Choroid plexus epithelial cell (primary cell): ENCODE measurements around the gene WDR6.

Experiments
- DNase-seq: peaks from one replicate; pipeline ENCODE4 v3.0.0-alpha.2; 2010; ENCODE audit warnings: low read depth
- H3K4me3 ChIP-seq: 2 replicates; pipeline ENCODE4 v1.5.1; 2011; ENCODE audit warnings: low read depth, mild to moderate bottlenecking, control low read depth, low read length, moderate library complexity
- CTCF ChIP-seq: conservative IDR thresholded peaks from 2 replicates; pipeline ENCODE4 v1.5.1; 2011; ENCODE audit warnings: low read depth, mild to moderate bottlenecking, control low read depth, inconsistent platforms, low read length, moderate library complexity

WDR6 gene

DNA sequence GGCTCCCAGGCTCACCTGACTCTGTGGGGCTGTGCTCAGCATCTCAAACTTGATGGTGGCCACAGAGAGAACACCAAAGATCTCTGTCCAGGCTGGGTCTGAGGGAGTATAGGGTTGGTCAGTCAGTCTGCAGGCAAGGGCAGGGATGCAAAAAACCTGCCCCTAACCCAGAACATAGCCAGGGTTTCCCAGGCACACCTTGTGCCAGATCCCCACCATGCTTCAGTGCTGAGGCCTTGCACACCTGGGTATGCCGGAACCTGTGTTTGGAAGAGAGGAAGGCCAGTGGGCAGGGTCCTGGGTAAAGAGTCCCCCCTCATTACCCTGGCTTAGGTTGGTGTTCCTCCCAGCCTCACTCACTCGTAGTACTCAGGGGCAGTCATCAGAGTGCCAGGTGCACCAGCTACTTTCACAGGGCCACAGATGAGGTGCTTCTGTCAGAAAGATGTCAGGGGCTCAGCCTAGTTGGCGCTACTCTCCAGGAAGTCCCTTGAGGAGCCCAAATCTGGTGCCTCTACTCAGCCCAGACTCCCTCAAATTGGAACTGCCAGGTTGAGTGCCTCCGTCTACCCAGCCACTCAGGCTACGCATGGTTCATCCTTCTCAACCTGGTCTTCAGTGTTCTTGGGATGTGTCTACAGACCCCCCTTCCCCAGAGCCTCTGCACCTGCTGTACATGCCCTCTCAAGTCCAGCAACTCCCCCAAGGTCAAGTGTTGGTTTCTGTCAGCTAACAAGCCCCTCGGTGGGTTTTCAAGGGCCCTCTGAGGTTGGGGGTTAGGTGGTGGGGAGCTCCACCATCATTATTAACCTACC is 9.4 kb downstream of the WDR6 start:
- H3K4me3 ChIP-seq, result no peak overlapping the region
- no peak for TF ChIP-seq CTCF
- DNase-seq, result no peak

- TF ChIP-seq CTCF, result no peak
- peak overlapping the region; percentile 88 for H3K4me3 ChIP-seq
- DNase-seq, result no peak
Measured at GRCh38 chr3:49017229-49017970, 10.2 kb downstream of the WDR6 start.

DNA sequence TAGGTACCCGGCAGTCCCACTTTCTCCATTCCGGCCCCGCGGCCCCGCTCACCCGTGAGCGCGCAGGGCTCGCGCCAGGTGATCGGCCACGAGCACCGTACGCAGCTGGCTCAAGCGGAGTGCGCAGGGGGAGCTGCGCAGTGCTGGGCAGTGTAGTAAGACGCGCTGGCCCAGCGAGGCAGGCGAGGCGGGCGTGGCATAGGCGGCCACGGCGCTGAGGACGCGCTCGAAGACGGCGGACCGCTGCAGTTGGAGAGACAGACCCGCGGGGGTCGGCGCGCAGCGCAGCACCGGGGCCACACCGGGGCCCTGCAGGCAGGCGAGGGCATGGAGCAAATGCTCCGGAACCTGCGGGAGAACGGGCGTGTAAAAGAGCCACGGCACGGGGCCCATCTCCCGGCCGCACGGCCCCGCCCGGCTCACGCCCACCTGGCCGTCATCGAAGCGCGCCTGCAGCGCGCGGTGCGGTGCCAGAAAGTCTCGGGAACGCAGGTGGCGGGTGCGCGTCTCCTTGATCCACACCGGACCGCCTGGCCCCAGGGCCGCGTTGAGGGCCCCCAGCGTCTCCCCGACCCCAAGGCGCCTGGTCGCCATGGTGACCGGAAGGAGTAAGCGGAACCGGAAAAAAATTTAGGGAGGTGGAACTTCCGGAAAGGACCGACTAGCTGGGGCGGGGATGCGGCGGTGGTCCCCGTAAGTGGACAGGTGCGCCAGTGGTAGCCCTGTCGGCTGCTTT is 10.9 kb downstream of the WDR6 start, which contains the start of gene DALRD3:
TSS of gene DALRD3 (minus strand) at position 610 of the 736 bp plus-strand sequence. CDS start at position 594, 16 bp downstream.
- peak within 1 kb of the TSS; percentile 88 for H3K4me3 ChIP-seq
- TF ChIP-seq CTCF, result no peak
- DNase-seq, result peak; percentile 72

DNA sequence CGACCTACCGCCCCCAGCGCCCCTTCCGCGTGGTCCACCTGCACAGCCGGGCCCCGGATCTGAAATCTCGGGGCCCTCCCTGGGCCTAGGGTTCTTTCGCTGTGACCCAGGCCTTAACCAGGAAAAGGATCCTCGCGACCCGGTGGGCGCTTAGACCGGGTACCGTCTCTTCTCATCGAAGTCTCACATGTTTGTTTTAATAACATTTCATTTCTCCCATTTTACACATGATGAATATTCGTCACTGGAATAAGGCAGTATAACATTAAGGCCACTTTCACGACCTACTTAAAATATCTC is 11.5 kb downstream of the WDR6 start:
- no peak for TF ChIP-seq CTCF
- peak overlapping the region; percentile 88 for H3K4me3 ChIP-seq
- DNase-seq, result no peak

GRCh38 chr3:49019941-49020329 is 12.7 kb downstream of the WDR6 start:
- no peak for DNase-seq
- TF ChIP-seq CTCF, result no peak
- peak overlapping the region; percentile 93 for H3K4me3 ChIP-seq

- no peak for TF ChIP-seq CTCF
- peak overlapping the region; percentile 93 for H3K4me3 ChIP-seq
- no peak for DNase-seq
Measured at GRCh38 chr3:49020330-49021212, 13.4 kb downstream of the WDR6 start.
